Fibroblast of skin of scalp (primary cell): ENCODE results near the gene RALGAPA1.
"Not testable (repeated sequence)": the region's sequence is repeated elsewhere in the genome, so short reads cannot be mapped to it uniquely, and the experiment has no call there.

ENCODE experiments used
- DNase-seq: peaks from one replicate; pipeline ENCODE4 v3.0.0-alpha.2; 2013

The RALGAPA1 gene

GRCh38 chr14:35619998-35620397 is 189.1 kb downstream of the RALGAPA1 start:
- DNase-seq, result not testable (repeated sequence)

DNA sequence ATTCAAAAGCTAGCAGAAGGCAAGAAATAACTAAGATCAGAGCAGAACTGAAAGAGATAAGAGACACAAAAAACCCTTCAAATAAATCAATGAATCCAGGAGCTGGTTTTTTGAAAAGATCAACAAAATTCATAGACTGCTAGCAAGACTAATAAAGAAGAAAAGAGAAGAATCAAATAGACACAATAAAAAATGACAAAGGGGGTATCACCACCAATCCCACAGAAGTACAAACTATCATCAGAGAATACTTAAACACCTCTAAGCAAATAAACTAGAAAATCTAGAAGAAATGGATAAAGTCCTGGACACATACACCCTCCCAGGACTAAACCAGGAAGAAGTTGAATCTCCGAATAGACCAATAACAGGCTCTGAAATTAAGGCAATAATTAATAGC is 189.6 kb downstream of the RALGAPA1 start:
- DNase-seq, result not testable (repeated sequence)

DNA sequence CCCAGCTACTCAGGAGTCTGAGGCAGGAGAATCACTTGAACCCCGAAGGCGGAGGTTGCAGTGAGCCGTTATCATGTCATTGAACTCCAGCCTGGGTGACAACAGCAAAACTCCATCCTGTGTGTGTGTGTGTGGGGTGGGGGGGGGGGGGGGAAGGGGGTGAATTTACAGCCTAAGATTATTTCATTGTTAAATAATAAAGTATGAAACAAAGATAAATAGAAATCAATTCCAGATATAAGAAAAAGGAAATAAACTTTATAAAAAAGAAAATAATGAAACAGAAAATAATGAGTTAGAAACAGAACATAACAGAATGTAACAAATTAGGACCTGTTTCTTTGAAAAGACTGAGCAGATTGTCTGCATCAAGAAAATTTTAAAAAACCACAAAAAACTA is 191.6 kb downstream of the RALGAPA1 start:
- DNase-seq, result no peak

DNA sequence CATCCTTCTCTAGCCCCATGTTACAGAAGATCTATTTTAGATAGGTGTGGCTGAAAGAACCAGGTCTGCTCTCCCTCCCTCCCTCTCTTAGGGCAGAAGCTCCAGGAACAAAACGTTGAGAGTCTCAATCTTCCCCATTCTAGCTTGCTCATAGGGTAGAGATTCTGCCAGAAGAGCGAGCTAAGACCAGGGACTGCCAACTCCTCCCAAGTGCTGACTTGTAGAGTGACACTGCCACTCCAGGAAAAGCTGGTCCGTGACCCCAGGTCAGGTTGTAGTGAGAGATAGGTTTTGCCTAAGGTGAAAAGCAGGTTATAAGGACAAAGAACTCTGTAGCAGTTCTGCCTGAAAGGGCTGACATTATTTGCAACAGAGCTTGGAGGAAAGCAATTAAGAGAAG is 201.7 kb downstream of the RALGAPA1 start:
- no peak for DNase-seq

- no peak for DNase-seq
Measured at GRCh38 chr14:35600253-35600652, 208.8 kb downstream of the RALGAPA1 start.

DNA sequence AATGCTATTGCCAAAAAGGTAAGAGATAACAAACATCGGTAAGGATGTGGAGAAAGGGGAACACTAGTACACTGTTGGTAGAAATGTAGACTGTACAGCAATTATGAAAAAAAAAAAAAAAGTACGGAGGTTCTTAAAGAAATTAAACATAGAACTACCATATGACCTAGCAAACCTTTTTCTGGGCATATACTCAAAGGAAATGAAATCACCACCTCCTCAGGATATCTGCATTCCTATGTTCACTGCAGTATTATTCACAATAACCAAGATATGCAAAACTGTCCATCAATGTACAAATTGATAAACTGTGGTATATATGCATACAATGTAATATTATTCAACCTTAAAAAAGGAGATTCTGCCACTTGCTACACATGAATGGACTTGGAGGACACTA is 214.5 kb downstream of the RALGAPA1 start:
- DNase-seq, result no peak

DNA sequence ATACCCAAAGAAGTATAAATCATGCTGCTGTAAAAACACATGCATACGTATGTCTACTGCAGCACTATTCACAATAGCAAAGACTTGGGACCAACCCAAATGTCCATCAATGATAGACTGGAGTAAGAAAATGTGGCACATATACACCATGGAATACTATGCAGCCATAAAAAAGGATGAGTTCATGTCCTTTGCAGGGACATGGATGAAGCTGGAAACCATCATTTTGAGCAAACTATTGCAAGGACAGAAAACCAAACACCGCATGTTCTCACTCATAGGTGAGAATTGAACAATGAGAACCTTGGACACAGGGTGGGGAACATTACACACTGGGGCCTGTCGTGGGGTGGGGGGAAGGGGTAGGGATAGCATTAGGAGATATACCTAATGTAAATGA is 221.7 kb downstream of the RALGAPA1 start:
- DNase-seq, result not testable (repeated sequence)

GRCh38 chr14:35578639-35579038 is 230.5 kb downstream of the RALGAPA1 start:
- no peak for DNase-seq

- no peak for DNase-seq
Measured at GRCh38 chr14:35578135-35578534, 231.0 kb downstream of the RALGAPA1 start.

- DNase-seq, result no peak
Measured at GRCh38 chr14:35576856-35577255, 232.2 kb downstream of the RALGAPA1 start.

GRCh38 chr14:35576260-35576659 is 232.8 kb downstream of the RALGAPA1 start:
- DNase-seq, result peak; percentile 22

GRCh38 chr14:35573911-35574310 is 235.2 kb downstream of the RALGAPA1 start:
- DNase-seq, result no peak

GRCh38 chr14:35571598-35571997 is 237.5 kb downstream of the RALGAPA1 start:
- no peak for DNase-seq

DNA sequence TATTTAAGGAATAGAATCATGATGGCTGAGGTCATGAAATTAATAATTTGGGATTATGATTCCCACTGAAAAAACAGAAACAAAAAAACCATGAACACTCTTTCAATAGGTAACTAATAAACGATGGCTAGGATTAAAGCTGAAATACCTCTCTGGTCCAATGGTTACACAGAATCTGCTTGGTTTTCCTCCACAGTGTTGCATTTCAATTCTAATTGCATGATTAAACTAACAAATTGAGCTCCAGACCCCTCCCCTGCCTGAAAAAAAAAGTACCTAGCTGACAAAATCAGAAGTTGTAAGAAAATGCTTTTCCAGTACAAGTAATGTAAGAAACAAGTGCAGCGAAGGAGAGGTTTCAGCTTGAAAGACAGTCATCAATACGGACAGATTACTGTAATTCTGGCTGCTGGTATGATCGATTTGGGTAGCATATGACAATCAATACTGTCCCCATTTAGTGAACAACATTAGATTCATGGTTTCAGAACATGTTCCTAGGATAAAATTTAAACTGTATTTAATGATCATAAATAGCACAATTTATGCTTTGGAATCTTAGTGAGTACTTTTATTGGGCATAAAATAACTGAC is 243.1 kb downstream of the RALGAPA1 start:
- DNase-seq, result no peak

- no peak for DNase-seq
Measured at GRCh38 chr14:35558680-35559079, 250.4 kb downstream of the RALGAPA1 start.

- DNase-seq, result no peak
Measured at GRCh38 chr14:35557221-35557747, 251.8 kb downstream of the RALGAPA1 start.

GRCh38 chr14:35556548-35556947 is 252.5 kb downstream of the RALGAPA1 start:
- DNase-seq, result no peak

DNA sequence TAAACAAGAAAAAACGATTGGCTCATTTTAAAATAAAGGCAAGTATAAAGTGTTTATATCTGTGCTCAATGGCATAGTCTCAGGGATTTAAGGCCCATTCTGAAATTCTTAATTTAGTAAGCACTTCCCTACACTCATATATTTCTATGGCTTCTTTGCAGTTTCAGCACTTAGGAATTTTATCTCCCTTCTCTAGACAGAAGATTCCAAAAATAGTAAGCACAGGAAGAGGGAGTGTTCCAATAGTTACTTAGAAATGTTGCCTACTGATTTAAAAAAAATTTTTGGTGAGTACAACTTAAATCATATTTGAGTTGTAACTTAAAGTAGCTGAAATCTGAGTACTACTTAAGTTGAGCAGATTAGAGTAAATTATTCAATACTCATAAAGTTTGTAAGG is 255.3 kb downstream of the RALGAPA1 start:
- DNase-seq, result peak; percentile 43

DNA sequence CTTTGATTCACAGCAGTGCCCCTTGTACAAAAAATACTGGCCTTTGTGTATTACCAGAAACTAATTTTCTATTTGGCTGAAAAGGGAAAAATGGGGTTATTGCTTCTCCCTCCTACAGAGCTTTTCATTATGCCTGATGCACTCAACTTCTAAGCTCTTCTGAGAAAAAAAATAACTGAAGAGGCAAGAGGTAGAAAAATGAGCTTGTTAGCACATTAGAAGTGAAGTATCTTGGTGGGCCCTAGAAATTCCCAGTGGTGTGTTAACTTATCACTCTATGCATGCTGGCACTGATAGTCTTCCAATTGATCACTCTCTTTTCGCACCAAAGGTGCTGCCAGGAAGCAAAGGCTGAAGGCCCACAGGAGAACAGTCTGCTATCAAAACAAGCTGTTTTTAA is 258.0 kb downstream of the RALGAPA1 start:
- DNase-seq, result no peak

DNA sequence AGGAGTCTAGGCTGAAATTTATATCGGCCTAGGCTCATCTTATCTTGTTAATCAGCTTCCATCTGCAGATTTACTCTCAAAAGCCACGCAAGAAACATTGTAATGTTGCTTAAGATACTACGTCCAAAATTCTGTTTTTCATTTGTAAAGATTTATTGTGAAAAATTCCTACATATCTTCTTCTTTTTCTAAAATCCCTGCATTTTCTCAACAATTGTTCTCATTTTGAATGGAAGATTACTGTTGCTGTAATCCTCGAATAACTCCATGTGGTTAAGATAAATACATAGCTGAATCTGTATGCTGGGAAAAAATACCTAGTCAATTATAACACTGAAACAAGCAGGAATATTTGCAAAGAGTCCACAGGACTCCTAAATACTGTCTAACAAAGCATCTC is 259.5 kb downstream of the RALGAPA1 start:
- DNase-seq, result no peak

DNA sequence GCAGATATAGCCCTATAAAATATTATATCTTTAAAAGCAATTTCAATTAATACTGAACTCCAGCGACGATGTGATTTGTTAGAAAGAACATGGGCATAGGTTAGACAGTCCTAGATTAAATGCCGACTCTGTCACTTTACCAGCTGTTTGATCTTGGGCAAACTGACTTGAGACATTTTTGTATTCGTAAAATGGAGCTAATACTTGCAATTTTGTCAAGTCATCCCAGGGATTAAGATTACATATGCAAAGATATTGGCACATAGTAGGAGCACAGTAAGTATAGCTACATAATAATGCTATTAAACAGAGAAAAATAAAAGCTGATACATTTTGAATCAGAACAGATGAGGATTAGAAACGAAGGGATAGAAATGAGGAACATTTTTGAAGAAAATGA is 266.1 kb downstream of the RALGAPA1 start:
- no peak for DNase-seq

- no peak for DNase-seq
Measured at GRCh38 chr14:35539969-35540368, 269.1 kb downstream of the RALGAPA1 start.

DNA sequence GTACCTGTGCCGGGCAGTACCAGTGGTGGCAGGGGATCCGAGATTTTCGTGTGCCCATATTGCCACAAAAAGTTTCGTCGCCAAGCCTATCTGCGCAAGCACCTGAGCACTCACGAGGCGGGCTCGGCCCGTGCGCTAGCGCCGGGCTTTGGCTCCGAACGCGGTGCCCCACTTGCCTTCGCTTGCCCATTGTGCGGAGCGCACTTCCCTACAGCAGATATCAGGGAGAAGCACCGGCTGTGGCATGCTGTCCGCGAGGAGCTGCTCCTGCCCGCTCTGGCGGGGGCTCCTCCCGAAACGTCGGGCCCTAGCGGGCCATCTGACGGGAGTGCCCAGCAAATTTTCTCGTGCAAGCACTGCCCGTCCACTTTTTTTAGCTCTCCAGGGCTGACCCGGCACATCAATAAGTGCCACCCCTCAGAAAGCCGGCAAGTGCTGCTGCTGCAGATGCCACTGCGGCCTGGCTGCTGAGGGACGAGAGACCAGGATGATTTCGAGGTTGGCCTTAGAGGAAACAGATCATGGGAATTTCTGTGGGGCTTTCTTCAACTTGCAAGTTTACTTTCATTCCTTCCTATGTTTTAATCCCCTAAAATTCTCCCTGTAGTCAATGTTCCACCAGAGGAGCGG is 273.5 kb downstream of the RALGAPA1 start:
- no peak for DNase-seq

GRCh38 chr14:35534873-35535482 is 274.1 kb downstream of the RALGAPA1 start:
- peak; percentile 62 for DNase-seq
